EL (cell line): ENCODE measurements around the gene SPEM3.

ENCODE experiments used
- DNase-seq: peaks from one replicate; pipeline ENCODE4 v3.0.0-alpha.2; 2016

Gene SPEM3

GRCh38 chr17:7428557-7428956 is at the start of gene SPEM3:
Gene SPEM3, plus strand, starts transcription at chr17:7428857. Its CDS starts 46 bp downstream, at chr17:7428903.
- no peak for DNase-seq

GRCh38 chr17:7379134-7379533 is 49.5 kb upstream of the SPEM3 start:
- no peak for DNase-seq

DNA sequence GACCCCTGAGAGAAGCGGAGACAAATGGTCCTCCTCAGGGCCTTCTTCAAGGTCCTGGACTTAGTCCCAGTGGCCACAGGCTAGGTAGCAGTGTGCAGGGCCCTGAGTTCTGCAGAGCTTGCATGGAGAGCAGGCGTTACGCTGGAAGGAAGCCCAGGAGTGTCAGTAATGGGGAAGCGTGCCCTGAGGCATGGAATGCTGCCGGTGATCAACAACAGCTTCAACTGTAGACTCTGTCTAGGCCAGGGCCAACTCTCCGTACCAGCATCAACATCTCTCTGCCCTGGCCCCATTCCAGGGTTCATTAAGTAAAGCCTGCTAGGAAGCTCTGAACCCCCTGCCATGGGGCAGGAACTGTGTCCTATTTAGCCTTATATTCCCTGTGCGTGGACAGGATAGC is 48.3 kb upstream of the SPEM3 start:
- DNase-seq, result peak; percentile 65

DNA sequence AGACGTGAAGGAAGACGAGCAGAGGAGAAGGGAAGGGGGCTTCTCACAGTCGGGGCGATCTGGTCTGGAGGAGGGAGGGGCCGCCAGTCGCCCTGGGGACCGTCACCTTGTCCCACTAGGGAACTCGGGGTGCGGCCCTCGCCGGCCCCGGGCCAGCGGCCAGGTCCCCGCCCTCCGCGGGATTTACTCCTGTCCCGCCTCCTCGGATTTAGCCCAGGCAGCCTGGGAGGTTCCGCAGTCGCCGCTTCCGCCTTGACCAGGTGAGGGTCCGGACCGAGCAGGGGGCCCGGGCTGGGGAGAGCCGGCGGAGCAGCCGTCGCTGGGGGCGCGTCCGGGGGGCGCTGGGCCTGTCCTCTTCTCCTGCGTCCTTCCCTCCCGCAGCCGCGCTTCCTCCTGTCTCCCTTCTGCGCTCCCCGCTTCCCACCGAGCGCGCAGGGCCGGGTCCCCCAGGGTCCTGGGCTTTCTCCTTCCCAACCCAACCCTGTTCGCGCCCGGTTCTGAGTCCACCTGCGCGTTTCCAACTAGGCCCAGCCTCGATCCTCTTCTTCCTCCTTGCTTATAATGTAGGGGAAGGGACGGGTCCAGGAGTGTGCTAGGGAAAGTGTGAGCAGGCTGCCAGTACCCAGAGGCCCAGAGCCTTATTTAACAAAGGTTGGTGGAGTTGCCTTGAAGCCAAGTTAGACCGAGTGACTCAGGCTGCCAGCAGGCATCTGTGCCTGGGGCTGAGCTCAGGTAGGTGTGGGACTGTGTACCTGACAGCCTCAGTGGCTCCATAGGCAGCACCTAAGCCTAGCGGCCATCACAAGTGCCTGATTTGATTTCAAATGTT is 47.6 kb upstream of the SPEM3 start, which contains the start of gene TNK1:
TNK1 (plus strand) TSS at position 235 of the 829 bp plus-strand sequence. CDS start 1,838 bp downstream, outside the sequence.
- no peak for DNase-seq

DNA sequence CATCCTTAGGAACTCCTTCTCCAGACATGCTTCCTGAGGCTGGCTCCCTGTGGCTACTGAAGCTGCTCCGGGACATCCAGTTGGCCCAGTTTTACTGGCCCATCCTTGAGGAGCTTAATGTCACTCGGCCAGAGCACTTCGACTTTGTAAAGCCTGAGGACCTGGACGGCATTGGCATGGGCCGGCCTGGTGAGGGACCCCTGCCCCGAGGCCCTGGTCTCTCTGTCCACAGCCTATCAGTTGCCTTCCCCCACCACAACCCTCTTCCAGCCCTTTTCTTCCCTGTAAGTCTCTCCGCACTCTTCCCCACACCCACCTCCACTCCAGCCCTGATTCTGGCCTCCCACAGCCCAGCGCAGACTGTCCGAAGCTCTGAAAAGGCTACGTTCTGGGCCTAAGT is 45.8 kb upstream of the SPEM3 start:
- DNase-seq, result no peak

DNA sequence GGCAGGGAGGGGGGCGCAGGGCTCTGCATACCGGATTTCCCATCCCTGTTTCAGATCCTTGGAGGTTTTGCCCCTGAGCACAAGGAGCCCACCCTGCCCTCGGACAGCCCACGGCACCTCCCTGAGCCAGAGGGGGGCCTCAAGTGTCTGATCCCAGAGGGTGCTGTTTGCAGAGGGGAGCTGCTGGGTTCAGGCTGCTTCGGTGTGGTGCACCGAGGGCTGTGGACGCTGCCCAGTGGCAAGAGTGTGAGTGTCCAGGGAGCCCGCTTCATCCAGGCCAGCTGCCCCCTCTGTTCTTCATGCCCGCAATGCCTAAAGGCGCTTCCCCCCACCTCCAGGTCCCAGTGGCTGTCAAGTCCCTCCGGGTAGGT is 45.3 kb upstream of the SPEM3 start:
- no peak for DNase-seq

- peak; percentile 38 for DNase-seq
Observed at GRCh38 chr17:7383742-7384488, 44.7 kb upstream of the SPEM3 start.

GRCh38 chr17:7384489-7385081 is 44.1 kb upstream of the SPEM3 start:
- no peak for DNase-seq

GRCh38 chr17:7388856-7389255 is 39.8 kb upstream of the SPEM3 start:
- no peak for DNase-seq

GRCh38 chr17:7389924-7390910 is 38.4 kb upstream of the SPEM3 start:
- DNase-seq, result no peak

DNA sequence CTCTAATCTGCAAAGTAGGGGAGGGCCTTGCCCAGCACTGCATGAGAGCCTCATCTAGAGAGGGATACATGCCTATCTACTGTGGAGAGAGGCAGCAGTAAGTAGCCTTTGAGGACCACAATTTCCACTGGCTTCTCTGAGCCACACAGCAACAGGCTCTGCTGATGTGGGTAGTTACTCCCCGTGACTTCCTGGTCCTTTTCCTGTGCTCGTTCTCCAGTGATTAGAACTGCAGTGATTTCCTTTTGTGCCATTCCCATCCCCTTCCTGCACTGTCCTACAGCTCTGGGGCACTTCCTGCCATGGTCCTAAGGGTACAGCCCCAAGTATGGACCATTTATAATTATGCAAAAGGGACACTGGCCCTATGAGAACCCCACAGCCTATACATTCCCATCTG is 37.4 kb upstream of the SPEM3 start:
- DNase-seq, result no peak

DNA sequence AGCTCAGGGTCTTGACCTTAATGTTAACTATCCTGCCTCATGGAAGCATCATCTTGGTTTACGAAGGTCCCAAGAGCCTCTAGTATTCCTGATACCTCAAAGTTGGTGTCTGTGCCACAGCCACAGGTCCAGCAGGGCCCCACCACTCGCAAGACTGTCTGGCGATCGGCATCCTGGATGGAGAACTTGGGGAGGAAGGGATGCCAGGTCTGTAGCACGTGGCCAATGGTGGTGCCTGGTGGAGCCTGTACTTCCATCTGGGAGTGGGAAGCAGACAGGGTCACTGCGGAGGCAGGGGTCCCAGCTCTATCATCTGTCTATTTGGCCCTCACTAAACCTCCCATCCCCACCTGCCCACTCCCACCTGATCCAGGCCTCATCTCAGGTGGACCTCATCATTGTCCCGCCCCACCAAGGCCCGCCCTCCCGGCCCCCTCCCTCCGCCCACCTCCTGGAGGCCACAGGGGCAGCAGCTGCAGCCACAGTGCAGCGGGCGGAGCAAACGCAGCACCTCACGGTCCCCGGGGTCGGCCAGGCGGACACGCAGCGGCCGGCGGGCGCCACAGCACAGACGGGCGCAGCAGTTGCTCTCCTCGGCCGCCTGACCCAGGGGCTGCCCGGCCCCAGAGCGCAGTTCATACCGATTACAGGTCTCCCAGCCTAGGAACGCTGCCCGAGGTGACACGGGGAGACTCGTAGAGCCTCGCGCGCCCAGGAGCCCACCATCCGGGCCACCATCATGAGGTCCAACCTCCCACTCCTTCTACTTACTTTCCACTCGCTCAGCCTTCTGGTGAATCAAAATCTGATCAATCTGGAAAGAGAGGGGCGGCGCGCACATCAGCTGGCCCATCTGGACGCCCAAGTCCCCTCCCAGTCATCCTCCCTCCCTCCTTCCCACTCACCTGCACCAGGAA is 35.7 kb upstream of the SPEM3 start:
- DNase-seq, result no peak

DNA sequence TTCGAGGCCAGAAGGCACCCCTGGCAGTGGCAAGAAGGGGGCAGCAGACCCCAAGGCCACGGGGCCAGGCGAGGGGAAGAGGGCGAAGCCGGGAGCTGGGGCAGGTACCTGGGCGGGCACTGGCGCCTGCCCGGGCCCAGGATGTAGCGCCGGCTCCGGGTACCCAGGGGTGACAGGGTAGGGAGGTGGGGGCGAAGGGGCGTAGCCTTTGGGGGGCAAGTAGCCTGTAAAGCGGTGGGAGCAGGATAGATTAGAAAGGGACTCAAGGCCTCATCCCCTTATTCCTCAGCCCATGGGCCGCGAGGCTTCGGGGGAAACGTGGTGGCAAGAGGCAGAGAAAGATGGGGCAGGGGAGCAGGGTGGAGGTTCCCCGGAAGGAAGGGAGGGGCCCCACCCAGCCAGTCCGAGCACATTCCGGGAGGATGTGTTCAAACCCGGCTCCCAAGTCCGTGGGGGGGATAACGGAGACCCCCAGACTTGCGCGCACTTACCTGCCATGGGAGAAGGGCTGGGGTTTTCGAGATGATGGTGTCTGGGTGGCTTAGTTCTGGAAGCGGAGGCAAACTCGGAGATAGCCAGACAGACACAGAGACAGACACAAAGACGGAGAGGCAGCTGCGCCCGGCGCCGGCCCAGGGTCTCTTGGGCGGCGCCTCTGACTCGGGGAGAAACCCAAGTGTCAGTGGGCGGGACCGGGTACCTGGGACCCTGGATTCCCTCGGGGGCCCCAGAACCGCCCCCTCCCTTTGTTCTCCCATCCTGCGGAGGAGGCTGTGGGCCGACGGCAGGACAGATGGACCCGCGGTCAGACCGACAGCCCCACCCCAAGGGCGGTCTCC is 34.8 kb upstream of the SPEM3 start:
- peak; percentile 39 for DNase-seq

DNA sequence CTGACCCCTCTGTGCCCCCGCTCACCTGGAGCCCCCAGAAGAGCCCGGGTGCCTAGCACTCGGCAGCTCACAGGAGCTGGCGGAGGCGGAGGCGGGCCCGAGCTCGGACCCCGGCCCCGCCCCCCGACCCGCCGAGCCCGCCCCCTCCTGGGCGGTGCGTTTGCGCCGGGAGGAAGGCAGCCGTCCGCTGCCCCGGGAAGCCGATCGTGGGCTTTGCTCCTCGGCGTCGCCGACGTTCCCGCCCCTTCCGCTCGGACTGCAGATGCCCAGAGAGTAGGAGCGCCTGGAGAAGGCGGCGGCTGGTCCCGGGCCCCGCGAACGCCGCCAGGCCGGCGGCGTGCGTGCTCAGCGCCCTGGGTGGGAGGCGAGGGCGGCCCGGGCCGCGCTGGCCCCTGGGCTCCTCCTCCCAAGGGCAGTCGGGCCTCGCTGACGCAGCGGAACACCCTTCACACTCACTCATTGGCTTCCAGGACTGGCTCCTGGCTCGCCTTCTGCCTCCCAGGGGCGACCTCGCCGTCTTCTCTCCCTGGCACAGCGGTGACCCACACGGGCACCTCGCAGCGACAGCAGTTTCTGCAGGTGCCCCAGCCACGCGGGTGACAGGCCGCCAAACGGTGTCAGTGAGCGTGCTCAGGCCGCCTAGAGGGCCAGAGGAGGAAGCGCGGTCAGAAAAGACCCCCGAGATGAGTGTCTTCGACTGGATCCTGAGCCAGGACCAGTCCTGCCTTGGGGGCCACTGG is 34.0 kb upstream of the SPEM3 start, which contains the start of gene PLSCR3:
PLSCR3 (minus strand) TSS at position 74 of the 740 bp plus-strand sequence. CDS start 415 bp downstream, outside the sequence.
- peak; percentile 90 for DNase-seq

GRCh38 chr17:7396147-7396546 is 32.5 kb upstream of the SPEM3 start:
- DNase-seq, result no peak

- DNase-seq, result no peak
Observed at GRCh38 chr17:7398612-7399011, 30.0 kb upstream of the SPEM3 start.

DNA sequence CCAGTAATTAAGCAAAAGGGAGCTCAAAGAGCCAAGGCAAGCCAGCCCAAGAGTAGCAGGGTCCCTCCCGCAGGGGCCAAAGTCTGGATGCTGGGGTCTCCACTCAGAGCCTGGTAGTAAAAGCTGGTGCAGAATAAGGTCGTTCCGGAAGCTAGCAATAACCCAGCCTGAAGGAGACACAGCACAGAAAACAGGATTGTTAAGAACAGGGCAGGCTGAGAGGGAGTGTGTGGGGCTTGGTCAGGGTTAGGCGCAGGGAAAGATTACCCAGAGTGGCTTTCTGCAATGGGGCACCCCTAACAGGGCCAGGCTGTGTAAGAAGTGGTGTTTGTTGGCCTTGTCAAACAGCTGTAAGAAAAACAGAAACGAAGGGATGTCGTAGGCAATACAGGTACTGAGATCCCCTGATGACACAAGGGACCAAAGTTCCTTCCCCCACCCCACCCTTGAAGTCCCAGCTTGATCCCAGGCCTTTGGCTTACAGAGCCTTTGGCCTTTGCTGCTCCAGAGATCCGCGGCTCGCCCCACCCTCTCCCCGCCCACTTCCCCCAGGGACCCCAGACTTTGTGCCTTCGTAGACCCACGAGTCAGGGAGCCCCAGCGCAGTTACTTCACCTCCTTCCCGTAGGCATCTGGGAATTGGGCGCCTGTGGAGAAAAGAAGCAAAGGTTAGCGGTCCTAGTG is 25.5 kb upstream of the SPEM3 start:
- no peak for DNase-seq

DNA sequence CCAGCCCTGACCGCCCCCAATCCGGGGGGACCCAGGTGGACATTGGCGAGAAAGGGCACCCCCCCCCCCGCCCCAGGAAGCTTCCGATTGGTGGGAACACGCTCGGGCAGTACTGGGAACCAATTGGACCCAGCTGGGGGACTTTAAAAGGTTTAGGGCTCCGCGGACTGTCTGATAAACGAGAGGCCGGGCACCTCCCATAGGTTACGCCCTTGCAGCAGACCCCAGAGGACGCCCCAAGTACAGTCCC is 25.0 kb upstream of the SPEM3 start:
- DNase-seq, result peak; percentile 81
